OCI-LY7 (cell line): ENCODE results near the gene KCNJ12.

ENCODE experiments used
- CTCF ChIP-seq: fragments of 200-600 bp; sonication (generic); conservative IDR thresholded peaks from 2 replicates; pipeline ENCODE4 v1.5.1; 2014; ENCODE audit warnings: mild to moderate bottlenecking, antibody characterized with exemption, low read length, moderate library complexity, mixed read lengths
- EZH2phosphoT487 ChIP-seq: fragments of 200-600 bp; sonication (generic); IDR thresholded peaks from 2 replicates; pipeline ENCODE4 v1.6.1; 2018; ENCODE audit warnings: low read depth, borderline replicate concordance, mild to moderate bottlenecking, mixed run types, antibody characterized with exemption, low read length, moderate library complexity, mixed read lengths

GRCh38 chr17:21418446-21419298 is 42.5 kb downstream of the KCNJ12 start:
- TF ChIP-seq CTCF (no peak), EZH2phosphoT487 (no peak)
